ENCODE data around the gene ZFAND3. TPM values are rescaled to one million over a fixed set of nuclear protein-coding genes. Genes with fewer than 3 reads are reported as not detected.

Gene ZFAND3
- total and polyA plus RNA-seq, 2 donors (not counting 1 experiment from before 2014, with no cell fraction given): 13.5 to 58.3 TPM

- DNase-seq (no peak), ATAC-seq (ENCODE audit: low read depth) (no peak)
- Histone ChIP-seq H3K4me2 (replicated peaks; ENCODE audit: low read depth, low read length, poor library complexity, severe bottlenecking) (no peak overlapping the region), H3K79me2 (ENCODE audit: control insufficient read depth, insufficient read depth, low read length) (peaks cover 92% of the 10 kb centered on the region), H3K9ac (ENCODE audit: low read length) (no peak overlapping the region), H3K4me1 (ENCODE audit: control insufficient read depth in 2 of 2, insufficient read depth in 2 of 2, low read length in 2 of 2) (peaks cover 13 to 15% of the 10 kb centered on the region in 2 donors), H3K4me3 (ENCODE audit: control extremely low read depth in 1 of 5, extremely low read depth in 1 of 5, insufficient read depth in 1 of 5, low read depth in 2 of 5, low read length in 4 of 5) (no peak overlapping the region), H3K27me3 (replicated peaks in 1 of 4; ENCODE audit: control extremely low read depth in 1 of 4, control insufficient read depth in 3 of 4, insufficient read depth in 4 of 4, low read length in 3 of 4) (no peaks in the 10 kb centered on the region), H3K27ac (ENCODE audit: low read length in 2 of 2) (no peak overlapping the region), H4K20me1 (ENCODE audit: control insufficient read depth, insufficient read depth, low read length, poor library complexity, severe bottlenecking) (peaks cover 61% of the 10 kb centered on the region), H3K9me3 (ENCODE audit: control extremely low read depth in 1 of 3, control insufficient read depth in 2 of 3, insufficient read depth in 1 of 3, low read length in 2 of 3) (no peaks in the 10 kb centered on the region), H2AFZ (ENCODE audit: insufficient read depth, low read depth, low read length, poor library complexity, severe bottlenecking) (no peak overlapping the region), H3K36me3 (replicated peaks in 1 of 2; ENCODE audit: control extremely low read depth in 1 of 2, control insufficient read depth in 1 of 2, extremely low read depth in 1 of 2, insufficient read depth in 2 of 2, low read length in 1 of 2) (peaks cover 2 to 5% of the 10 kb centered on the region in 2 experiments)
- no peak overlapping the region for H3K4me3 Mint-ChIP-seq
- no peaks in the 10 kb centered on the region for H3K27me3 Mint-ChIP-seq
- intact Hi-C loops (cut with micrococcal nuclease): no loop called here
- no CpG with 5 or more reads among the region's 1 CpG for WGBS (ENCODE audit: insufficient coverage)
- H3K27ac Mint-ChIP-seq: no peak overlapping the region
- TF ChIP-seq EZH2 (IDR thresholded peaks at IDR 0.05; ENCODE audit: borderline replicate concordance, insufficient read depth, low read depth, low read length, poor library complexity, severe bottlenecking): no peak
- no peak for TF ChIP-seq CTCF (IDR thresholded peaks at IDR 0.05)
- POLR2A ChIA-PET: no interaction called here
- CTCF ChIA-PET: interaction anchor here (0.9 to 1.1 kb wide), 2 partner anchors 61 to 62 kb away, joined by 3 to 4 read pairs; no protein-coding TSS in a partner anchor
- H3K9me3 Mint-ChIP-seq (ENCODE audit: insufficient read depth): no peaks in the 10 kb centered on the region
- H3K4me1 Mint-ChIP-seq: peaks cover 54% of the 10 kb centered on the region
Observed at GRCh38 chr6:37851997-37852524, 32.5 kb downstream of the ZFAND3 start.

- no peaks in the 10 kb centered on the region for H3K9me3 ChIP-seq (ENCODE audit: control extremely low read depth in 1 of 3, control insufficient read depth in 2 of 3, insufficient read depth in 1 of 3, low read length in 2 of 3)
- H3K36me3 ChIP-seq (replicated peaks in 1 of 2; ENCODE audit: control extremely low read depth in 1 of 2, control insufficient read depth in 1 of 2, extremely low read depth in 1 of 2, insufficient read depth in 2 of 2, low read length in 1 of 2): peaks cover 2 to 5% of the 10 kb centered on the region in 2 experiments
- H3K79me2 ChIP-seq (ENCODE audit: control insufficient read depth, insufficient read depth, low read length): peaks cover 88% of the 10 kb centered on the region
- DNase-seq (no peak), ATAC-seq (ENCODE audit: low read depth) (no peak)
- CTCF ChIA-PET: no interaction called here
- peaks cover 52% of the 10 kb centered on the region for H3K4me1 Mint-ChIP-seq
- peaks cover 48% of the 10 kb centered on the region for H4K20me1 ChIP-seq (ENCODE audit: control insufficient read depth, insufficient read depth, low read length, poor library complexity, severe bottlenecking)
- no peak overlapping the region for H3K9ac ChIP-seq (ENCODE audit: low read length)
- intact Hi-C loops (cut with micrococcal nuclease): no loop called here
- no peaks in the 10 kb centered on the region for H3K27me3 Mint-ChIP-seq
- H3K4me3 Mint-ChIP-seq: no peak overlapping the region
- 100% methylated on average over 1 of the region's 2 CpGs for WGBS (ENCODE audit: insufficient coverage)
- peaks cover 0 to 4% of the 10 kb centered on the region in 2 donors for H3K4me1 ChIP-seq (ENCODE audit: control insufficient read depth in 2 of 2, insufficient read depth in 2 of 2, low read length in 2 of 2)
- POLR2A ChIA-PET: interaction anchor here (0.7 kb wide), 1 partner anchor 46 kb away, joined by 3 read pairs; no protein-coding TSS in a partner anchor
- H3K4me2 ChIP-seq (replicated peaks; ENCODE audit: low read depth, low read length, poor library complexity, severe bottlenecking): no peak overlapping the region
- TF ChIP-seq EZH2 (IDR thresholded peaks at IDR 0.05; ENCODE audit: borderline replicate concordance, insufficient read depth, low read depth, low read length, poor library complexity, severe bottlenecking) (no peak), CTCF (IDR thresholded peaks at IDR 0.05) (no peak)
- H3K9me3 Mint-ChIP-seq (ENCODE audit: insufficient read depth): no peaks in the 10 kb centered on the region
- no peaks in the 10 kb centered on the region for H3K27me3 ChIP-seq (replicated peaks in 1 of 4; ENCODE audit: control extremely low read depth in 1 of 4, control insufficient read depth in 3 of 4, insufficient read depth in 4 of 4, low read length in 3 of 4)
- H2AFZ ChIP-seq (ENCODE audit: insufficient read depth, low read depth, low read length, poor library complexity, severe bottlenecking): no peak overlapping the region
- no peak overlapping the region for H3K4me3 ChIP-seq (ENCODE audit: control extremely low read depth in 1 of 5, extremely low read depth in 1 of 5, insufficient read depth in 1 of 5, low read depth in 2 of 5, low read length in 4 of 5)
- no peak overlapping the region for H3K27ac ChIP-seq (ENCODE audit: low read length in 2 of 2)
- H3K27ac Mint-ChIP-seq: no peak overlapping the region
Observed at GRCh38 chr6:37856285-37856684, 36.8 kb downstream of the ZFAND3 start.
